GM12878 (cell line): ENCODE measurements around the gene SPIRE1. TPM values are rescaled to one million over a fixed set of nuclear protein-coding genes. Genes with fewer than 3 reads are reported as not detected.

Experiments
- ATAC-seq: fragments of 200-7000 bp; cut with Tn5 transposase; 3 replicates; pipeline ENCODE4 v1.9.1; 2020; ENCODE audit warnings: mild to moderate bottlenecking, moderate library complexity
- BruUV-seq: library from RNA; stranded (reverse); fragments of 400-500 nt; replicated peaks from 2 replicates; lab custom pipeline; 2021; lab: Mats Ljungman, UMichigan
- CTCF ChIA-PET: fragments of 300-600 bp; sonication (Branson Sonifier 250); formaldehyde crosslinking; extraction: SDS; loops from one replicate; lab custom pipeline; 2021; ENCODE audit warnings: inconsistent platforms; lab: Yijun Ruan, JAX
- POLR2A ChIA-PET: fragments of 350-600 bp; formaldehyde crosslinking; extraction: SDS; loops from one replicate; lab custom pipeline; 2021; ENCODE audit warnings: inconsistent platforms; lab: Charles Lee
- RAD21 ChIA-PET: fragments of 300-600 bp; sonication (Branson Sonifier 250); formaldehyde crosslinking; loops from one replicate; lab custom pipeline; 2023; ENCODE audit warnings: antibody characterized with exemption; ENCODE audit not compliant: unreplicated experiment; lab: Charles Lee
- SMC1A ChIA-PET: fragments of 300-600 bp; sonication (Branson Sonifier 250); formaldehyde crosslinking; loops from one replicate; lab custom pipeline; 2023; ENCODE audit not compliant: unreplicated experiment, uncharacterized antibody; lab: Charles Lee
- DNase-seq: peaks from one replicate; pipeline ENCODE4 v3.0.0-alpha.2; 2011; ENCODE audit warnings: low read depth, low spot score
- FAIRE-seq: peaks from 3 replicates; lab custom pipeline; 2011; peaks lifted over from hg19 to GRCh38; lab: Jason Lieb, UNC
- H2AFZ ChIP-seq: 2 replicates; pipeline ENCODE4 v1.6.0; 2011; ENCODE audit warnings: low read depth, low read length, control low read depth; ENCODE audit not compliant: control insufficient read depth
- H3K27ac ChIP-seq: 2 replicates; pipeline ENCODE4 v1.5.1; 2011; ENCODE audit warnings: control low read depth; ENCODE audit not compliant: control insufficient read depth, insufficient read depth
- H3K27me3 ChIP-seq, 2 experiments: replicated peaks in 1 of 2; 2 replicates each; pipeline versions ENCODE4 v1.6.0 to v1.6.1; 2011; ENCODE audit warnings: low read length in 1 of 2; ENCODE audit not compliant: control insufficient read depth in 2 of 2, insufficient read depth in 2 of 2
- H3K36me3 ChIP-seq, 2 experiments: 2 replicates each; pipeline ENCODE4 v1.5.1; 2011; ENCODE audit warnings: low read length in 1 of 2; ENCODE audit not compliant: control insufficient read depth in 2 of 2, insufficient read depth in 2 of 2
- H3K4me1 ChIP-seq: 2 replicates; pipeline ENCODE4 v1.6.1; 2011; ENCODE audit warnings: mild to moderate bottlenecking, low read length, moderate library complexity, mixed read lengths; ENCODE audit not compliant: control insufficient read depth, insufficient read depth
- H3K4me2 ChIP-seq: 2 replicates; pipeline ENCODE4 v1.6.0; 2011; ENCODE audit warnings: control low read depth; ENCODE audit not compliant: control insufficient read depth, insufficient read depth
- H3K4me3 ChIP-seq: fragments of 200-600 bp; sonication (generic); 2 replicates; pipeline ENCODE4 v1.5.1; 2016
- H3K79me2 ChIP-seq: 2 replicates; pipeline ENCODE4 v1.6.0; 2011; ENCODE audit warnings: low read length; ENCODE audit not compliant: control insufficient read depth, insufficient read depth
- H3K9ac ChIP-seq: 2 replicates; pipeline ENCODE4 v1.8.0; 2011; ENCODE audit warnings: low read length, control low read depth, mixed read lengths; ENCODE audit not compliant: control insufficient read depth, insufficient read depth
- H3K9me3 ChIP-seq: replicated peaks from 3 replicates; pipeline ENCODE4 v1.5.1; 2011; ENCODE audit warnings: mild to moderate bottlenecking, low read length; ENCODE audit not compliant: control insufficient read depth, insufficient read depth
- H4K20me1 ChIP-seq: 2 replicates; pipeline ENCODE4 v1.6.0; 2011; ENCODE audit not compliant: control insufficient read depth, insufficient read depth
- CBFB ChIP-seq: IDR thresholded peaks from 2 replicates; pipeline ENCODE4 v1.6.1; 2016; ENCODE audit warnings: antibody characterized with exemption, low read depth
- CBX5 ChIP-seq: sonication (generic); IDR thresholded peaks from 2 replicates; pipeline ENCODE4 v1.6.1; 2016; ENCODE audit warnings: low read depth, moderate library complexity, mild to moderate bottlenecking, inconsistent platforms
- CHD1 ChIP-seq: IDR thresholded peaks from 2 replicates; pipeline ENCODE4 v1.6.1; 2012; ENCODE audit warnings: low read depth, low read length, improper control_type of control experiment
- ESRRA ChIP-seq: IDR thresholded peaks from 2 replicates; pipeline ENCODE4 v1.6.1; 2012; ENCODE audit warnings: mild to moderate bottlenecking, low read length, improper control_type of control experiment
- FOS ChIP-seq: IDR thresholded peaks from 3 replicates; pipeline ENCODE4 v1.6.1; 2011; ENCODE audit warnings: borderline replicate concordance; ENCODE audit not compliant: insufficient read length; ENCODE audit errors: extremely low read depth
- HCFC1 ChIP-seq: fragments of 150-350 bp; IDR thresholded peaks from 2 replicates; pipeline ENCODE4 v1.6.1; 2014; ENCODE audit warnings: low read length
- IRF4 ChIP-seq: IDR thresholded peaks from 2 replicates; pipeline ENCODE4 v1.6.1; 2011; ENCODE audit warnings: low read depth, low read length
- JUNB ChIP-seq: IDR thresholded peaks from 2 replicates; pipeline ENCODE4 v1.6.1; 2016; ENCODE audit warnings: antibody characterized with exemption, mild to moderate bottlenecking
- KDM1A ChIP-seq: fragments of 200-600 bp; sonication (generic); IDR thresholded peaks from 2 replicates; pipeline ENCODE4 v1.6.1; 2016; ENCODE audit warnings: borderline replicate concordance
- POLR2A ChIP-seq: IDR thresholded peaks from 2 replicates; pipeline ENCODE4 v1.6.1; 2011; ENCODE audit warnings: low read depth, mild to moderate bottlenecking, low read length
- RUNX3 ChIP-seq: IDR thresholded peaks from 2 replicates; pipeline ENCODE4 v1.6.1; 2012; ENCODE audit warnings: low read length, inconsistent platforms
- SUPT20H ChIP-seq: IDR thresholded peaks from 2 replicates; pipeline ENCODE4 v1.6.1; 2011; ENCODE audit warnings: low read depth, mild to moderate bottlenecking, low read length, moderate library complexity, borderline replicate concordance; ENCODE audit not compliant: control insufficient read depth
- WGBS: methylation state at CpG from one replicate; pipeline ENCODE4 v1.1.6; 2016; ENCODE audit warnings: low lambda C conversion rate; ENCODE audit not compliant: insufficient replicate concordance, insufficient coverage; ENCODE audit errors: missing lambda C conversion rate; 5-methylcytosine and 5-hydroxymethylcytosine counted together
- in situ Hi-C: fragments of 300-500 bp; cut with MboI; formaldehyde crosslinking; loops from 9 replicates; pipeline ENCODE4 v1.14.3; 2018; ENCODE audit warnings: mixed read lengths
- intact Hi-C: fragments of 100-400 bp; cut with micrococcal nuclease; formaldehyde crosslinking; loops from one replicate; pipeline ENCODE4 v1.14.2; 2022; ENCODE audit not compliant: unreplicated experiment
- polyA plus RNA-seq, 11 experiments: library from polyadenylated mRNA; depleted of rRNA in 4 of 11; unstranded in 6 of 11; stranded (reverse) in 5 of 11; fragments of >200 nt; fragmentation: Nextera tagmentation in 4 of 11; fragmentation: Illumina TruSeq in 1 of 11; extraction: Ambion mirVana in 4 of 11; extraction: Trizol in 1 of 11; gene quantifications; 1 replicate in 1 of 11; 2 replicates in 10 of 11; pipeline versions ENCODE4 v1.2.1 to v1.2.3, GENCODE V29; 2011 to 2016; ENCODE audit warnings: inconsistent platforms in 2 of 11, missing spikeins in 2 of 11, low read depth in 1 of 11
- total RNA-seq, 4 experiments: library from RNA; depleted of rRNA in 3 of 4; stranded (reverse); fragments of >200 nt in 3 of 4; fragmentation: Illumina TruSeq in 1 of 4; extraction: Trizol in 1 of 4; gene quantifications; 2 replicates each; pipeline versions ENCODE4 v1.2.1 to v1.2.3, GENCODE V29; 2013 to 2021
- TF ChIP-seq, protein P1 (sequence below): fragments of 450-650 bp; IDR thresholded peaks from 2 replicates; pipeline ENCODE4 v1.6.1; 2016; ENCODE audit warnings: mild to moderate bottlenecking

The SPIRE1 gene
- total and polyA plus RNA-seq, 10 of the 15 experiments (the other 5 are each of a cell fraction or from before 2014, with no cell fraction given), result 0.18 to 9.2 (median 4.3) TPM

DNA sequence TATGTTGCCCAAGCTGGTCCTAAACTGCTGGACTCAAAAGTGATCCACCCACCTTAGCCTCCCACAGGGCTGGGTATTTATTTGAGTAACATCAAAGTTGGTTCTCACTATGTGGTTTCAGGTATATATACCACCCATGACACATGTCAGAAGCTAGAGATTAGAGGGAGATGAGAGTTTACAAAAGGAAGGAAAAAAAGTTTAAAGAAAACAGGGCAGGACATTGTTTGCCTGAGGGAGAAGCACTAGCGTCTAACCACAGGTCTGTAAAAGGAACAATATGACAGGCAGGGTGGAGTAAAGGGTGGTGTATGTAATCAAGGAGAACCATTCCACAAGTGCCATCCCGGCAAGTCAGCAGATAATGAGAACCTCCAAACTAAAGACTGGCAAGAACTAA, 36.1 kb upstream of the SPIRE1 start:
- Histone ChIP-seq H3K27me3 (no peaks in the 10 kb centered on the region), H3K9me3 (no peaks in the 10 kb centered on the region), H3K4me1 (no peaks in the 10 kb centered on the region), H3K4me2 (no peak overlapping the region), H3K27ac (no peak overlapping the region), H4K20me1 (no peaks in the 10 kb centered on the region), H3K9ac (no peak overlapping the region), H2AFZ (no peak overlapping the region), H3K36me3 (peaks cover 0 to 3% of the 10 kb centered on the region in 2 experiments; a peak in 1 of 4 replicates), H3K4me3 (no peak overlapping the region), H3K79me2 (no peaks in the 10 kb centered on the region)
- 31% methylated on average over 2 of the region's 2 CpGs for WGBS
- ChIA-PET RAD21 (interaction anchor here (0.7 kb wide), 1 partner anchor 823 kb away, joined by 3 read pairs; no protein-coding TSS in a partner anchor), CTCF (interaction anchor here (0.6 kb wide), 1 partner anchor 430 kb away, joined by 3 read pairs; no protein-coding TSS in a partner anchor), POLR2A (interaction anchor here (0.6 to 0.9 kb wide), 3 partner anchors 8 to 731 kb away, joined by 3 to 4 read pairs (median 3); partner anchors contain the start of gene CEP76), SMC1A (no interaction called here)
- intact Hi-C loops (no loop called here), in situ Hi-C loops (no loop called here)
- no TSS peak for BruUV-seq
- peak; percentile 59 for TF ChIP-seq RUNX3
- TF ChIP-seq JUNB, result peak; percentile 42; the same call in 1 of the 2 replicates
- TF ChIP-seq IRF4, result no peak
- TF ChIP-seq CHD1, result no peak
- ATAC-seq (peak; percentile 65), FAIRE-seq (no peak), DNase-seq (no peak)

DNA sequence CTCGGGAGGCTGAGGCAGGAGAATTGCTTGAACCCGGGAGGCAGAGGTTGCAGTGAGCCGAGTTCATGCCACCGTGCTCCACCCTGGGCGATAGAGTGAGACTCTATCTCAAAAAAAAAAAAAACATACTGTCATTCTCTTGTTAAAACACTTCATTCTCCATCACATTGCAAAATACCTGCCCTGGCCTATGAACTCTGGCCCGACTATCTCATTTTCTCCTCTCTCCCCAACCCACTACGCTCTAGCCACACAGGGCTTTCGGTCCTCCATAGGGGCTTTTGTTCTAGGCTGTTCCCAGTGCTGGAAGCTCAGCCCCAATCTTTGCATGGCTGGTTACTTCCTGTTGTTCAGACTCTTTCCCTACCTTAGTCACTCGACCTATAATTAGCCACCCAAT, 34.3 kb upstream of the SPIRE1 start:
- ChIA-PET SMC1A (interaction anchor here (1.5 kb wide), 1 partner anchor 467 kb away, joined by 3 read pairs; no protein-coding TSS in a partner anchor), POLR2A (interaction anchor here (0.7 to 1.2 kb wide), 2 partner anchors 11 to 32 kb away, joined by 3 to 7 read pairs; partner anchors contain the start of genes CEP76 and PSMG2), RAD21 (no interaction called here), CTCF (interaction anchor here (1.0 to 1.9 kb wide), 2 partner anchors 34 to 242 kb away, joined by 3 to 5 read pairs; no protein-coding TSS in a partner anchor)
- TF ChIP-seq HCFC1 (no peak), IRF4 (no peak), FOS (no peak), SUPT20H (no peak), ESRRA (no peak), CBFB (no peak), POLR2A (no peak), JUNB (no peak), CBX5 (no peak), KDM1A (no peak)
- TF ChIP-seq, protein P1, sequence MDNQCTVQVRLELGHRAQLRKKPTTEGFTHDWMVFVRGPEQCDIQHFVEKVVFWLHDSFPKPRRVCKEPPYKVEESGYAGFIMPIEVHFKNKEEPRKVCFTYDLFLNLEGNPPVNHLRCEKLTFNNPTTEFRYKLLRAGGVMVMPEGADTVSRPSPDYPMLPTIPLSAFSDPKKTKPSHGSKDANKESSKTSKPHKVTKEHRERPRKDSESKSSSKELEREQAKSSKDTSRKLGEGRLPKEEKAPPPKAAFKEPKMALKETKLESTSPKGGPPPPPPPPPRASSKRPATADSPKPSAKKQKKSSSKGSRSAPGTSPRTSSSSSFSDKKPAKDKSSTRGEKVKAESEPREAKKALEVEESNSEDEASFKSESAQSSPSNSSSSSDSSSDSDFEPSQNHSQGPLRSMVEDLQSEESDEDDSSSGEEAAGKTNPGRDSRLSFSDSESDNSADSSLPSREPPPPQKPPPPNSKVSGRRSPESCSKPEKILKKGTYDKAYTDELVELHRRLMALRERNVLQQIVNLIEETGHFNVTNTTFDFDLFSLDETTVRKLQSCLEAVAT, result no peak
- FAIRE-seq, result no peak
- 84% methylated on average over 9 of the region's 9 CpGs for WGBS
- BruUV-seq, result no TSS peak
- Histone ChIP-seq H3K27me3 (no peaks in the 10 kb centered on the region), H3K9ac (no peak overlapping the region), H4K20me1 (no peaks in the 10 kb centered on the region), H3K4me1 (no peaks in the 10 kb centered on the region), H3K79me2 (no peaks in the 10 kb centered on the region), H2AFZ (no peak overlapping the region), H3K27ac (no peak overlapping the region), H3K9me3 (no peaks in the 10 kb centered on the region), H3K36me3 (peaks cover 0 to 3% of the 10 kb centered on the region in 2 experiments; a peak in 1 of 4 replicates), H3K4me2 (no peak overlapping the region), H3K4me3 (no peak overlapping the region)
- ATAC-seq, result no peak; the same call in 1 of the 3 replicates
- intact Hi-C loops (no loop called here), in situ Hi-C loops (no loop called here)
- DNase-seq, result no peak
